Uterus (tissue), 2 donors: ENCODE results near the gene PDE4D.

Experiments
- POLR2A ChIP-seq, 2 donors: fragments of 450-650 bp; IDR thresholded peaks; one replicate each; pipeline ENCODE4 v1.6.1; 2016; ENCODE audit warnings: antibody characterized with exemption in 2 of 2, mild to moderate bottlenecking in 1 of 2, moderate library complexity in 1 of 2
- TF ChIP-seq, protein P1 (sequence below), 4 experiments: fragments of 200-600 bp in 2 of 4; fragments of 450-650 bp in 2 of 4; sonication (generic) in 2 of 4; IDR thresholded peaks; one replicate each; pipeline ENCODE4 v1.5.1; 2016 to 2019; ENCODE audit warnings: antibody characterized with exemption in 4 of 4, mild to moderate bottlenecking in 2 of 4, moderate library complexity in 1 of 4

GRCh38 chr5:59732806-59733205 is 160.7 kb downstream of the PDE4D start:
- TF ChIP-seq, protein P1, sequence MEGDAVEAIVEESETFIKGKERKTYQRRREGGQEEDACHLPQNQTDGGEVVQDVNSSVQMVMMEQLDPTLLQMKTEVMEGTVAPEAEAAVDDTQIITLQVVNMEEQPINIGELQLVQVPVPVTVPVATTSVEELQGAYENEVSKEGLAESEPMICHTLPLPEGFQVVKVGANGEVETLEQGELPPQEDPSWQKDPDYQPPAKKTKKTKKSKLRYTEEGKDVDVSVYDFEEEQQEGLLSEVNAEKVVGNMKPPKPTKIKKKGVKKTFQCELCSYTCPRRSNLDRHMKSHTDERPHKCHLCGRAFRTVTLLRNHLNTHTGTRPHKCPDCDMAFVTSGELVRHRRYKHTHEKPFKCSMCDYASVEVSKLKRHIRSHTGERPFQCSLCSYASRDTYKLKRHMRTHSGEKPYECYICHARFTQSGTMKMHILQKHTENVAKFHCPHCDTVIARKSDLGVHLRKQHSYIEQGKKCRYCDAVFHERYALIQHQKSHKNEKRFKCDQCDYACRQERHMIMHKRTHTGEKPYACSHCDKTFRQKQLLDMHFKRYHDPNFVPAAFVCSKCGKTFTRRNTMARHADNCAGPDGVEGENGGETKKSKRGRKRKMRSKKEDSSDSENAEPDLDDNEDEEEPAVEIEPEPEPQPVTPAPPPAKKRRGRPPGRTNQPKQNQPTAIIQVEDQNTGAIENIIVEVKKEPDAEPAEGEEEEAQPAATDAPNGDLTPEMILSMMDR (IDR thresholded peaks at IDR 0.05): no peak
- TF ChIP-seq POLR2A (IDR thresholded peaks at IDR 0.05): no peak
